Neural progenitor cell (in vitro differentiated cells): ENCODE data around the gene DOCK10.

Source experiments
- EZH2 ChIP-seq: fragments of 200-600 bp; sonication (generic); IDR thresholded peaks from 2 replicates; pipeline ENCODE4 v1.6.1; 2017; ENCODE audit warnings: antibody characterized with exemption, mild to moderate bottlenecking, moderate library complexity
- EZH2phosphoT487 ChIP-seq: fragments of 200-600 bp; sonication (generic); IDR thresholded peaks from 2 replicates; pipeline ENCODE4 v1.6.1; 2017; ENCODE audit warnings: antibody characterized with exemption
- TF ChIP-seq, protein P1 (sequence below): fragments of 200-600 bp; sonication (generic); IDR thresholded peaks from 2 replicates; pipeline ENCODE4 v1.5.1; 2017; ENCODE audit warnings: antibody characterized with exemption, mild to moderate bottlenecking

GRCh38 chr2:224932522-224932921 is 109.7 kb downstream of the DOCK10 start:
- TF ChIP-seq, protein P1, sequence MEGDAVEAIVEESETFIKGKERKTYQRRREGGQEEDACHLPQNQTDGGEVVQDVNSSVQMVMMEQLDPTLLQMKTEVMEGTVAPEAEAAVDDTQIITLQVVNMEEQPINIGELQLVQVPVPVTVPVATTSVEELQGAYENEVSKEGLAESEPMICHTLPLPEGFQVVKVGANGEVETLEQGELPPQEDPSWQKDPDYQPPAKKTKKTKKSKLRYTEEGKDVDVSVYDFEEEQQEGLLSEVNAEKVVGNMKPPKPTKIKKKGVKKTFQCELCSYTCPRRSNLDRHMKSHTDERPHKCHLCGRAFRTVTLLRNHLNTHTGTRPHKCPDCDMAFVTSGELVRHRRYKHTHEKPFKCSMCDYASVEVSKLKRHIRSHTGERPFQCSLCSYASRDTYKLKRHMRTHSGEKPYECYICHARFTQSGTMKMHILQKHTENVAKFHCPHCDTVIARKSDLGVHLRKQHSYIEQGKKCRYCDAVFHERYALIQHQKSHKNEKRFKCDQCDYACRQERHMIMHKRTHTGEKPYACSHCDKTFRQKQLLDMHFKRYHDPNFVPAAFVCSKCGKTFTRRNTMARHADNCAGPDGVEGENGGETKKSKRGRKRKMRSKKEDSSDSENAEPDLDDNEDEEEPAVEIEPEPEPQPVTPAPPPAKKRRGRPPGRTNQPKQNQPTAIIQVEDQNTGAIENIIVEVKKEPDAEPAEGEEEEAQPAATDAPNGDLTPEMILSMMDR = no peak
- no peak for TF ChIP-seq EZH2
- no peak for TF ChIP-seq EZH2phosphoT487
